GM12864 (cell line): ENCODE measurements around the gene HCST.
"Not testable (repeated sequence)": the region's sequence is repeated elsewhere in the genome, so short reads cannot be mapped to it uniquely, and the experiment has no call there.

Source experiments
- DNase-seq: peaks from one replicate; pipeline ENCODE4 v3.0.0-alpha.2; 2011; ENCODE audit warnings: low read depth
- H3K4me3 ChIP-seq: 2 replicates; pipeline ENCODE4 v1.5.1; 2011; ENCODE audit warnings: mild to moderate bottlenecking, low read depth, low read length, control low read depth
- TF ChIP-seq, protein P1 (sequence below): IDR thresholded peaks from 2 replicates; pipeline ENCODE4 v1.5.1; 2011; ENCODE audit warnings: low read depth, mild to moderate bottlenecking, moderate library complexity, low read length, control low read depth, inconsistent platforms; ENCODE audit errors: missing control alignments

Gene HCST

DNA sequence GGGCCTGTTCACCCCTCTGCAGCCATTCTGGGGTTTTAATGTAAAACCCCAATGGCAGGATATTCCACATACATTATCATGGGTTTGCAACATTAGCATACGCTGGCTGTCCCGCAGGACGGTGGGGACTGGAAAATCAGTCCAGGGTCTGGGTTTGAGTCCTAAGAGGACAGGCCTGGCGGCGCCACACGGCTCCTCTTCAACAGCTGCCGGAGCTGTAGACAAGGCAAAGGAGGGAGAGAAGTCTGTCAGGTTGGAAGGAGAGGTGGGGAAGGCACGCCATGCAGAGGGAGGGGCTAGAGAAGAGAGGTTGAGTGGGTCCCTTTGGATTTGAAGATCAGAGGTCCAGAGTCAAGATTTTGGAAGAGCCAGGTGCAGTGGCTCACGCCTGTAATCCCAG is 13.9 kb upstream of the HCST start:
- no peak for DNase-seq
- TF ChIP-seq, protein P1, sequence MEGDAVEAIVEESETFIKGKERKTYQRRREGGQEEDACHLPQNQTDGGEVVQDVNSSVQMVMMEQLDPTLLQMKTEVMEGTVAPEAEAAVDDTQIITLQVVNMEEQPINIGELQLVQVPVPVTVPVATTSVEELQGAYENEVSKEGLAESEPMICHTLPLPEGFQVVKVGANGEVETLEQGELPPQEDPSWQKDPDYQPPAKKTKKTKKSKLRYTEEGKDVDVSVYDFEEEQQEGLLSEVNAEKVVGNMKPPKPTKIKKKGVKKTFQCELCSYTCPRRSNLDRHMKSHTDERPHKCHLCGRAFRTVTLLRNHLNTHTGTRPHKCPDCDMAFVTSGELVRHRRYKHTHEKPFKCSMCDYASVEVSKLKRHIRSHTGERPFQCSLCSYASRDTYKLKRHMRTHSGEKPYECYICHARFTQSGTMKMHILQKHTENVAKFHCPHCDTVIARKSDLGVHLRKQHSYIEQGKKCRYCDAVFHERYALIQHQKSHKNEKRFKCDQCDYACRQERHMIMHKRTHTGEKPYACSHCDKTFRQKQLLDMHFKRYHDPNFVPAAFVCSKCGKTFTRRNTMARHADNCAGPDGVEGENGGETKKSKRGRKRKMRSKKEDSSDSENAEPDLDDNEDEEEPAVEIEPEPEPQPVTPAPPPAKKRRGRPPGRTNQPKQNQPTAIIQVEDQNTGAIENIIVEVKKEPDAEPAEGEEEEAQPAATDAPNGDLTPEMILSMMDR, result no peak
- no peak overlapping the region for H3K4me3 ChIP-seq

DNA sequence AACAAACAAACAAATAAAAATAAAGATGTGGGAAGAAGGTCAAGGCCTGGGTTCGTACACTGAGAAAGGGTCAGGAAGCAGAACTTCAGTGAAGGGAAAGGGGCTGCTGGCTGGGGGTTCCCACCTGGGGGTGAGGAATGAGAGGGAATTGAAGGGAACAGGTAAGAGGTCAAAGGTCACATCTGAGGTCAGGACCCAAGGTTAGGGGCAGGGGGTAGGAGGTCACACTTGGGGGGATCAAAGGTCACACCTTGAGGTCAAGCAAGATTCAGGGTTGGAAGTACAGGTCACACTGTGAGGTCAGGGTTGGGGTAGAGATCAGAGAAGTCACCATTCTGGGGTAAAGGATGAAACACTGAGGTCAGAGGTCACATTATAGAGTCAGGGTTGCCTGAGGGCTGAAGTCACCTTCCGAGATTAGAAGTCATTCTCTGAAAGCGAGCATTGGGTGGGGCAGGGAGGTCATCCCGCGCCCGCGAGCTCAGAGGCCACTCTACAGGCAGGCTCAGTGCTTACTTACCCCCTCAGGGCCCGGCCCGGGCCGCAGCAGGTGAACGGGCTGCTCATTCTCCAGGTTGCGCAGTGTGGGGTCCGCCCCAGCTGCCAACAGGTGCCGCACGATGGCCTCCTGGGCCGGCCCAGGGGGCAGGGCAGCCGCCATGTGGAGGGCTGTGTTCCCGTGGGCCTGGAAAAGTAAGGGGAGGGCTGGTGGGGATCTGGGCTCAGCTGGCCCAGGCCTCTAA is 12.8 kb upstream of the HCST start:
- no peak overlapping the region for H3K4me3 ChIP-seq
- TF ChIP-seq, protein P1, result no peak
- DNase-seq, result no peak

DNA sequence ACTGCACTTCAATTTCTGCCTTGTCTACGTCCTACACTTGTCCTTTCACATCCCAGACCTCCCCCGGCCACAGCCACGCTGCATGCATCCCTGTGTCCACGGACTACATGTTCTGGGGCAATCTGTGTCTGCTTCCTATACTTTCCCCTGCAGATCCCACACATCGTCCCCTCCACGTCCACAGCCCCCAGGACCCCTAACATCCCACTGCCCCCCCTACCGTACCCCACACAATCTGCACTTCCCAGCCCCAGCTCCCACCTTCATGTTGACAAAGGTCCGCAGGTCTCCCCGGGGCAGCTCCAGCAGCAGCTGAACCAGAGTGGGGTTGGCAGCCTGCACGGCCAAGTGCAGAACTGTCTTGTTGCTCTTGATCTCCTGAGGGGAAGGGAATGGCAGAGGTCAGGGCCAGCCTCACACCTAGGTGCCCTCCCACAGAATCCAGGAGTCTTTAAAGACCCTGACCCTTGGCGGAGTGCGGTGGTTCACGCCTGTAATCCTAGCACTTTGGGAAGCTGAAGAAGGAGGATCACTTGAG is 12.1 kb upstream of the HCST start:
- DNase-seq, result no peak
- TF ChIP-seq, protein P1, result no peak
- H3K4me3 ChIP-seq, result no peak overlapping the region

DNA sequence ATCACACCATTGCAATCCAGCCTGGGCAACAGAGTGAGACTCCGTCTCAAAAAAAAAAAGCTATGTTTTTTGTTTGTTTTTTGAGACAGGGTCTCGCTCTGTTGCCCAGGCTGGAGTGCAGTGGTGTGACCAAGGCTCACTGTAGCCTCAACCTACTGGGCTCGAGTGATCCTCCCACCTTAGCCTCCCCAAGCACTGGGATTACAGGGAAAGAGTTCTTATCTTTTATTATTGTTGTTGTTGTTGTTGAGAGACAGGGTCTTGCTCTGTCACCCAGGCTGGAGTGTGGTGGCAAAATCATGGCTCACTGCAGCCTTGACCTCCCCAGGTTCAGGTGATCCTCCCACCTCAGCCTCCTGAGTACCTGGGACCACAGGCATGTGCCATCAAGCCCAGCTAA is 10.5 kb upstream of the HCST start:
- DNase-seq, H3K4me3 ChIP-seq: not testable (repeated sequence)

DNA sequence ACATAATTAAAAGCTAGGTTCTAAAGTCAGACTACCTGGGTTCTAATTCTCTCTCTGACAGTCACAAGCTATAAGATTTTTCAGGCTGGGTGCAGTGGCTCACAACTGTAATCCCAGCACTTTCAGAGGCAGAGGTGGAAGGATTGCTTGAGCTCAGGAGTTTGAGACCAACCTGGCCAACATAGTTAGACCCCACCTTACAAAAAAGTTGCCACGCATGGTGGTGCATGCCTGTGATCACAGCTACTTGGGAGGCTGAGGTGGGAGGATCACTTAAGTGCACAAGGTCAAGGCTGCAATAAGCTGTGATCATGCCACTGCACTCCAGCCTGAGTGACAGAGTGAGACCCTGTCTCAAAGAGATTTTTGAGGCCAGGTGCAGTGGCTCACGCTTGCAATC is 8.0 kb upstream of the HCST start:
- DNase-seq, result no peak
- TF ChIP-seq, protein P1, result no peak
- H3K4me3 ChIP-seq, result no peak overlapping the region

DNA sequence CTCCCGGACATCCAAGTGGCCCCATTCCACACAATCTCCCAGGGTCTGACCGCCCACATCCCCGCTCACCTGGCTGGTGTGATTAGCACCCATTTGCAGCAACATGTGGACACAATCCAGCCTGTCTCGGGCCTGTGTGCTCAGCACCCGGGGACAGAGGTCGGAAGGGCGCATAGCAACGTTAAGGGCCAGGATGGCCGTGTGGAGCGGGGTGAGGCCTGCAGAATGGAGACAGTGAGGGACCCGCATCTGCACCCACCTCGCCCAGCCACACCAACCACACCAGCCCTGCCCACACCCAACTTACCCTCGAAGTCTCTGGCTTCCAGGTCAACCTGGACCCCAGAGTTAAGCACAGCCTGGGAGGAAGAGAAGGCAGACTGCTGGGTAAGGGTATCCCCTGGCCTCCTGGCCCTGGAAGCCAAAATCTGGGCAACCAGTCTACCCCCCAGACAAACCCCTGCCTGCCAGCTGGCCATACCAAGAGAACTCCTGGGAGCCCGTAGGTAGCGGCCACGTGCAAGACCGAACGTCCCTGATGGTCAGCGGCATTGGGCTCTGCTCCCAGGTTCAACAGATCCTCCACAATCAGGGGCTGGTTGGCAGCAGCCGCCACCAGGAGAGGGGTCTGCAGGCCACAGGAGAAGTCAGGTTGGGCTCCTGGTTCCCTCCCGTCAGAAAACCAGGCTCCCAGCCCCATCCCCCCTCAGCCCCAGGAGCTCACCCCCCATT is 6.3 kb upstream of the HCST start:
- no peak overlapping the region for H3K4me3 ChIP-seq
- TF ChIP-seq, protein P1, result no peak
- no peak for DNase-seq

DNA sequence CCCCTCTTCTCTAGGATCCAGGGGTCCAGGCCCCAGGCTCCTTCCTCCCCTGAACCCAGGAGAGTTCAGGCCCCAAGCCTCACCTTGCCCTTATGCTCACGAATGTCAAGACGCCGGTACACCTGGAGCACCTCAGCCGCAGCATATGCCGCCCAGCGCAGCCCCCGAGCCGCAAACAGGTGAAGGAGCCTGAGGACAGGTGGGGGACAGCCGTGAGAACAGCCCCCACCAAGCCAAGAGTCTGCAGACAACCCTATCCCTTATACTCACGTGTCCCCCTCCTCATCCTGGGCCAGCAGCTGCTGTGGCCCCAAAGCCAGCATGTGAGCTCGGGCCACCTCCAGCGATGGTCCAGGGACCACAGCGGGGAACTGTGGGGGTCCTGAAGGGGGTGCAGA is 5.7 kb upstream of the HCST start:
- H3K4me3 ChIP-seq, result no peak overlapping the region
- TF ChIP-seq, protein P1, result no peak
- no peak for DNase-seq
